Coronary artery (tissue), 2 donors: ENCODE results near the gene SETBP1.

Experiments
- DNase-seq: peaks from one replicate; pipeline ENCODE4 v3.0.0-alpha.2; 2017; ENCODE audit warnings: low spot score
- H3K27ac ChIP-seq, 2 donors: fragments of 200-600 bp; sonication (generic); one replicate each; pipeline ENCODE4 v1.5.1; 2016 to 2019
- H3K4me3 ChIP-seq: fragments of 200-600 bp; sonication (generic); 2 replicates; pipeline ENCODE4 v1.5.1; 2016; ENCODE audit warnings: mild to moderate bottlenecking, moderate library complexity
- CTCF ChIP-seq: fragments of 200-600 bp; sonication (generic); IDR thresholded peaks from one replicate; pipeline ENCODE4 v1.5.1; 2019; ENCODE audit warnings: antibody characterized with exemption

SETBP1 gene

DNA sequence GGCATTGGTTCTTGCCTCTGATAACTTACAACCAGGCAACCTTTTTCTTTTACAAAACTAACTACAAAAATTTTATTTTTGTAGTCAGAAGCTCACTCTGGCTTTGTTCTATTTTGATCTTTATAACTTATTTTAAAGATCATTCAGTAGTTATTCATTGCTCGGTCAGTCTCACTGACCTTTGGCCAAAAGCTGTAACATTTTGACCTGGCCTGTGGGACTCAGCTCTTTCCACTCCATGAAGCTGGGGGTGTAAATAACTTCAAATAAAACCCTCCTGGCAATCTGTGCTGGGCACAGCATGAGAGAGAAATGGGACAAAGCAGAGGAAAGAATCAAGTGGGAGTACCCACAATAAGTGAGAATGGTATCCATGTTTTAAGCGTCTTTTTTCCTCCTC lies 380.7 kb downstream of the SETBP1 start:
- no peak for DNase-seq
- no peak overlapping the region for H3K4me3 ChIP-seq
- H3K27ac ChIP-seq: no peak overlapping the region
- TF ChIP-seq CTCF: no peak

- no peak for DNase-seq
- no peak for TF ChIP-seq CTCF
- H3K27ac ChIP-seq: no peak overlapping the region
- no peak overlapping the region for H3K4me3 ChIP-seq
Observed at GRCh38 chr18:45063246-45064038, 382.8 kb downstream of the SETBP1 start.

- no peak overlapping the region for H3K4me3 ChIP-seq
- DNase-seq: no peak
- no peak overlapping the region for H3K27ac ChIP-seq
- no peak for TF ChIP-seq CTCF
Observed at GRCh38 chr18:45066210-45066609, 385.5 kb downstream of the SETBP1 start.

GRCh38 chr18:45066886-45067285 lies 386.2 kb downstream of the SETBP1 start:
- Histone ChIP-seq H3K4me3 (no peak overlapping the region), H3K27ac (no peak overlapping the region)
- no peak for TF ChIP-seq CTCF
- no peak for DNase-seq

GRCh38 chr18:45068400-45069094 lies 387.9 kb downstream of the SETBP1 start:
- no peak overlapping the region for H3K4me3 ChIP-seq
- no peak for DNase-seq
- TF ChIP-seq CTCF: no peak
- no peak overlapping the region for H3K27ac ChIP-seq

DNA sequence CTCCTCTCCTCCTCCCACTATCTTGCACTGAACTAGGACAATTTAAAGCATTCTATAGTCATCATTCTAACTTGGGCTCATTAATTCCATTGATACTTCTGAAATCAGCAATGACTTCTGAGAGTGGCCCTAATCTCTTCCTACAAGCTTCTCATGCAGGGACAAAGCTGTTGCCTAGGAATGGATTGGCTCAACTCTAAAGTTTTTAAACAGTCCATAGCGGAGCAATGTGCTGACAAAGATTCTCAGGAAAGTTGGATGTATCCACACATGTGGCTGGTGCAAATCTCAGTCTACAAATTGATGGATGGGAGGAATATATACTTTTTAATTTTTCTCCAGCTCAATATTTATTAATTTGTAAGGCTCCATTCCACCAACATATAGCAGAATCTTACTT lies 388.9 kb downstream of the SETBP1 start:
- no peak for TF ChIP-seq CTCF
- DNase-seq: no peak
- H3K4me3 ChIP-seq: no peak overlapping the region
- no peak overlapping the region for H3K27ac ChIP-seq

DNA sequence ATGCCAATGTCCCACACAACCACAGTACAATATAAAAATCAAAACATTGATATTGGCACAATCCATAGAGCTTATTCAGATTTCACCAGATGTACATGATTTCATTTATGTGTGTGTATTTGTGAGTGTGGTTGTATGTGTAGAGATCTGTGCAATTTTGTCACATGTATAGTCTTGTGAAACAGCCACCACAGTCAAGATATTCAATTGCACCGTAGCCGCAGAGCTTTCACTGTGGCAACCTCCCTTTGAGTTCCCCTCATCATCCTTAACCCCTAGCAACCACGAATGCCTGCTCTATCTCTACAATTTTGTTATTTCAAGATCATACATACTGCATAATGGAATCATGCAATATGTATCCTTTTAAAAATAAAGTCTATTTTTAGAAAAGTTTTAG lies 391.3 kb downstream of the SETBP1 start:
- Histone ChIP-seq H3K4me3 (no peak overlapping the region), H3K27ac (no peak overlapping the region)
- no peak for DNase-seq
- TF ChIP-seq CTCF: no peak
